IPS DF 6.9 (cell line): ENCODE data around the gene GATA6.

Experiments
- DNase-seq: peaks from one replicate; pipeline ENCODE4 v3.0.0-alpha.2; 2013; ENCODE audit warnings: low read depth, low spot score
- H3K27ac ChIP-seq: one replicate; pipeline ENCODE4 v1.5.1; 2013; ENCODE audit warnings: low read length, control low read depth
- H3K27me3 ChIP-seq: 2 replicates; pipeline ENCODE4 v1.6.1; 2013; ENCODE audit warnings: mild to moderate bottlenecking, low read length; ENCODE audit not compliant: control insufficient read depth, insufficient read depth
- H3K36me3 ChIP-seq: 2 replicates; pipeline ENCODE4 v1.6.1; 2013; ENCODE audit warnings: low read length; ENCODE audit not compliant: control insufficient read depth, insufficient read depth
- H3K4me1 ChIP-seq: 2 replicates; pipeline ENCODE4 v1.6.1; 2013; ENCODE audit warnings: low read length; ENCODE audit not compliant: control insufficient read depth, insufficient read depth
- H3K4me3 ChIP-seq: 2 replicates; pipeline ENCODE4 v1.5.1; 2013; ENCODE audit warnings: mild to moderate bottlenecking, low read length
- H3K9me3 ChIP-seq: 2 replicates; pipeline ENCODE4 v1.6.1; 2013; ENCODE audit warnings: low read length, inconsistent platforms; ENCODE audit not compliant: control insufficient read depth, insufficient read depth
- WGBS: extraction: QIAGEN DNeasy Blood & Tissue Kit; methylation state at CpG from one replicate; pipeline ENCODE4 v1.1.7; 2013; ENCODE audit warnings: mixed read lengths, missing lambda C conversion rate; ENCODE audit not compliant: insufficient read length, insufficient coverage; 5-methylcytosine and 5-hydroxymethylcytosine counted together

Gene GATA6

DNA sequence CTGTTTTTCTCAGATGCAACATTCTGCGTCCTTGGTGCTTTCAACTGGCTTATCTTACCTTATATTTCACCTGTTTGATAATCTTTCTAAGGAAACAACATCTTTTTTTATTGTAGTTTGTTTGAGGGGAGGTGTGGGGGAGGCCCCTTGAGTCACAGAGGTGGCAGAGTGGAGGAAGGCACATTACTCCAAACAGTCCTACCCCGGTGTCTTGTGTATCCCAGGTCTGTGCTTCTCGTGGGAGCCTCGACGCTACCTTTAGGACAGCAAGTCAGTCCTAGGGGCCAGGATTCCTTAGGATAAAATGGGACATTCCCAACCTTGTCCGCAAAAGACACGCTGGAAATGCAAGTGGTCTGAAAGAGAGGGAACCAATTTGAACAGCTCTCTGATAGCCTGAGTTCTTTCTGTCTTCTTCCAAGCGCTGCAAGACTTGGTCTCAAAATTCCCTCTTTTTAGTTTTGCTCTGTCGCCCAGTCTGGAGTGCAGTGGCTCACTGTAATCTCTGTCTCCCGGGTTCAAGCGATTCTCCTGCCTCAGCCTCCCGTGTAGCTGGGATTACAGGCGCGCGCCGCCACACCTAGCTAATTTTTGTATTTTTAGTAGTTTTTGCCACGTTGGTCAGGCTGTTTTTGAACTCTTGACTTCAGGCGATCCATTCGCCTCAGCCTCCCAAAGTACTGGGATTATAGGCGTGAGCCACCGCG lies 4.0 kb downstream of the GATA6 start:
- peaks cover 5% of the 10 kb centered on the region for H3K4me1 ChIP-seq
- no CpG with 5 or more reads among the region's 22 CpGs for WGBS
- H3K27ac ChIP-seq = no peak overlapping the region
- H3K36me3 ChIP-seq = no peaks in the 10 kb centered on the region
- H3K4me3 ChIP-seq = no peak overlapping the region
- DNase-seq = no peak
- H3K27me3 ChIP-seq = peaks cover 79% of the 10 kb centered on the region
- H3K9me3 ChIP-seq = no peaks in the 10 kb centered on the region

DNA sequence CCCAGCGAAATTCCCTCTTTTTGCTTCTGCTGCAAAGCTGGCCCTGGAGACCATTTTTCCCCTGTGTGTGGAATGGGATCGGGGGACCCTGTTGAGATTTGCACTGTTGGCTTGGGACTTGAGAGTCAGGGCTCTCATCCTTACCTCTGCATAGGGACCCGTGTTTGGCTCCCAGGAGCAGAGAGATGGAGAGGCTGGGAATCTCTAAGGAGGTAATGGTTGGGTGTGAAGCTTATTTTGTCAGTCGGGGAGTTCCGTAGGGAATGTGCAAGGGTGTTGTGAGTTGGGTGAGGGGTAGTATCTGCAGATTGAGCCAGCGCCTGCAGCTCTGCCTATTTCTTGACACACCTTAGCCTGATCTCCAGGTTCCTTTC lies 4.5 kb downstream of the GATA6 start:
- H3K36me3 ChIP-seq = no peaks in the 10 kb centered on the region
- no peak overlapping the region for H3K4me3 ChIP-seq
- no peak for DNase-seq
- H3K27ac ChIP-seq = no peak overlapping the region
- no CpG with 5 or more reads among the region's 6 CpGs for WGBS
- H3K27me3 ChIP-seq = peaks cover 79% of the 10 kb centered on the region
- peaks cover 3% of the 10 kb centered on the region; the same call in 1 of the 2 replicates for H3K4me1 ChIP-seq
- no peaks in the 10 kb centered on the region for H3K9me3 ChIP-seq

DNA sequence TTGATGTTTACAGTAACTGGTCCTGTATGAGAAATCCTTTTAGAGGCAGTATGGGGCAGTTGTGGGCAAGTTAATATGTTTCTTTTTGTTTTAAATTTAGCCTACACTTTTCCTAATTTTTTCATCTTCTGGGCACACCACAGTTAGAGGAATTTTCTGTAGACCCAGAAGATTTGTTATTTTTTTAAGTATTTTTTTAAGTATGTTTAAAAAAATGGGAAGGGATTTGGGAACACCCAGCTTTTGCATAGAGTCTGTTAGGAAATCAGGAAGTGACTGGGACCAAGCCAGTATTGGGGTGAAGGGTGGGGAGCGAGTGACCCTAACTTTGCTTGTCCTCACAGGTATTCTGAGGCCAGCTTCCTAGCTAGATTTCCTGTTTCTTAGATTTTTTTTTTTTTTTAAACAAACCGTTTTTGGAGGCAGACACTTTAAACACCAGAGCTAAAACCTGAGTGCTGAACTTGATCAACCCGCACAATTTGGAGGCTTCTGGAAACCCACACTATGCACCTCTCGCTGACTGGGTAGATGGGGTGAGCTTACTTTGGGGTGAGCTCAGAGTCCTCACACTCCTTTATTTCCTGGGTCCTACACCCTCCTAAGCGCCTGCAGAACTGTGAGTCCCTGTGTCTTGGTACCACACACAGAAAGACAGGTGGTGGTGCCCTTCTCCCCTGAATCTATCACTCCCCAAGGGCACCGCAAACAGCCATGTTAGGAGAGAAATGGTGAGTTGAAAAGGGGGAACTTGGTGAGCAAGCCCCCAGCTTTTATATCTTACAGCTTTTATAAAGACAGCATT lies 5.2 kb downstream of the GATA6 start:
- no CpG with 5 or more reads among the region's 6 CpGs for WGBS
- Histone ChIP-seq H3K4me1 (peaks cover 3% of the 10 kb centered on the region; the same call in 1 of the 2 replicates), H3K4me3 (no peak overlapping the region), H3K9me3 (no peaks in the 10 kb centered on the region), H3K27me3 (peaks cover 86% of the 10 kb centered on the region), H3K27ac (no peak overlapping the region), H3K36me3 (no peaks in the 10 kb centered on the region)
- no peak for DNase-seq

DNA sequence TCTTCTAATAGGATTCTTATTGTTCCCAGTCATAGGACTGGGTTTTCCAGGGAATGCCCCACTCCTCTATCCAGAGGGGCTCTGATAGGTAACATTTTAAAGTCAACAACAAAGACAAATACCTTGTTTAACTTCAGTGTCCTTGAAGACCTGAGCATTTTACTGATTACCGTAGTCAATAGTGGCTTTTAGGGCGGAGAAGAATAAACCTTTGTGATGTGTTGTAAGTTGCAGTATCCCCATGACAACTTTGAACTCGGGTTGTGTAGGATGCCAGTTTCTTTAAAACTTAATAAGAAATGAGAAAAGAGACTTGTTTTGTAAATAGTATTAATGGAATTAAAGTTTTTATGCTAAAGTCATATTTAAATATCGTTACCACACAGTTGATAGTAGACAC lies 6.0 kb downstream of the GATA6 start:
- WGBS = no CpG with 5 or more reads among the region's 4 CpGs
- no peak for DNase-seq
- Histone ChIP-seq H3K27ac (no peak overlapping the region), H3K36me3 (no peaks in the 10 kb centered on the region), H3K9me3 (no peaks in the 10 kb centered on the region), H3K4me3 (no peak overlapping the region), H3K27me3 (peaks cover 80% of the 10 kb centered on the region), H3K4me1 (peaks cover 3% of the 10 kb centered on the region; the same call in 1 of the 2 replicates)

DNA sequence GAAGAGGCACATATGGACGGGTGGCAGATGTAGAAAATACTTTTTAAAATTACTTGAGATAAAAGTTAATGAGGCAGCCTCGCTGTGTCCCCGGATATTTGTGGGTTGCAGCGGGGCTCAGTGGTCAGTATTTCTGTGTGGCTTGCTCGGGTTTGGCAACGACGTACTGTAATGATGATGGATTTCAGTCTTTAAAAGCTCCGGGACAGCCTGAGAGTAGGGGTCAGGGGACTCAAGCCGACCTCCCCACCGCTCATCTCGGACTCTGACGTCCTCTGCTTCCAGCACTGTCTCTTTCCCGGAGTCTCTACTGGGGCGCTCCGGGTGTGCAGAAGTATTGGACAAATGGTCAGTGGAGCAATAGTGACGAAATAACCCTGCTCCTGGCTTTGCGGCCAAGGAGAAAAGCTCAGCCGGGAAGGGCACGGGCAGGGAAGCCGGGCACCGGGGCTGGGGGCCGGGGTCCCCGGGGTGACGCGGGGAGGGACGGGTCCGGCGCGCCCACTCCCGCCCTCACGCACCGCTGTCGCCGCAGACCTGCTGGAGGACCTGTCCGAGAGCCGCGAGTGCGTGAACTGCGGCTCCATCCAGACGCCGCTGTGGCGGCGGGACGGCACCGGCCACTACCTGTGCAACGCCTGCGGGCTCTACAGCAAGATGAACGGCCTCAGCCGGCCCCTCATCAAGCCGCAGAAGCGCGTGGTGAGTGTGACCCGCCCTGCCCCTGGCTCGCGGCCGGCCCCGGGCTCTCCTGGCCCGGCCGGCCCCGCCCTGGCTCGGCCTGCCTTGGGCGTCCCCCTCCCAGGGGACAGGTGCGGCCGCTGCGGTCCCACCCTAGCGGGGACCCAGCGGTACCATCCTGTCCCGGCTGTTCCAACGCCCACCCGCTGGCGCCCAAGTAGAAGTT lies 7.3 kb downstream of the GATA6 start:
- H3K27me3 ChIP-seq = peaks cover 67% of the 10 kb centered on the region

DNA sequence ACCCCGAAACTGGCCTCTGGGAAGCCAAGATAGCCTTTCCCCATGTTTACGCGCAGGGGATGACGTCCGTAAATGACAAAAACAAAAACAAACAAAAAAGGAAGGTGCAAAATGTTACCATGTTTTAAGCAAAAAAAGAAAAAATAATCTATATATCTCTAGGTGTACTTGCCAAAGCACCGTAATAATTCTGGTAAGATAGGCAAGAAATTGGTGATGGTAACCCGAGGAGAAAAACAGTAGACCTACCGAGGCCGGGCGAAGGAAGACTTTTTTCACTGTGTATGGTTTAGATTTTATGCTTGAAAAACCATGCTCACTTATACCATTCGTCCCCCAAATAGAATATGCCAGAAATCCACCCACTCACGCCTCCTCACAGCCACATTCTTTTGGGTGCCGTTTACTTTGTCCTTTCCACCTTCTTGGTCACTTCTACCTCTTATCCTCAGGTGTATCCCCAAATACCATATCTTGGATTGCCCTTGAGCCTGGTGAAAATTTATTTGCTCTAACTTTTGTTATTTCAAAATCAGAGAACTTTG lies 8.0 kb downstream of the GATA6 start:
- Histone ChIP-seq H3K4me1 (no peaks in the 10 kb centered on the region; the same call in 1 of the 2 replicates), H3K27me3 (peaks cover 60% of the 10 kb centered on the region), H3K36me3 (no peaks in the 10 kb centered on the region), H3K27ac (no peak overlapping the region), H3K4me3 (no peak overlapping the region), H3K9me3 (no peaks in the 10 kb centered on the region)
- DNase-seq = no peak
- WGBS = no CpG with 5 or more reads among the region's 13 CpGs

More for the DNA sequence above, 7.3 kb downstream of the GATA6 start:
- Histone ChIP-seq H3K4me3 (no peak overlapping the region; the same call in 1 of the 2 replicates), H3K4me1 (no peaks in the 10 kb centered on the region; the same call in 1 of the 2 replicates), H3K36me3 (no peaks in the 10 kb centered on the region), H3K27ac (no peak overlapping the region), H3K9me3 (no peaks in the 10 kb centered on the region)
- WGBS = no CpG with 5 or more reads among the region's 71 CpGs
- no peak for DNase-seq

DNA sequence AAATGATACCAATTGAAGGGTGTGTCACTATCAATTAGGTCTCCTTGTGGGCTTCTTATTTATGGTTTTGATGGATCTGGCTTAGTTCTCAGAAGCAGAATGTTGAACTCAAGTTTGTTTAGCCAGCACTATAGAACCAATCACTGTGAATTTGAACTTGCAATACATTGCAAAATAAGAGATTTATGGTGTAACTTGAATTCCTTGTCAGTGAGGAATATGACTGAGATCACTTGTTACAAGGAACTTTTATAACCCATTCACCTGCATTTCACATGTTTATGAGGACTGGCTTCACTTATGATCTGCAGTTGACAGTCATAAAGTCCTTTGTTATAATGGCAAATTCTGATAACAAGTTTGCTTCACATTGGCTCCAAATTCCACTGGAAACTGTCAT lies 9.8 kb downstream of the GATA6 start:
- no peak overlapping the region for H3K4me3 ChIP-seq
- no peak overlapping the region for H3K27ac ChIP-seq
- peaks cover 42% of the 10 kb centered on the region for H3K27me3 ChIP-seq
- no peak for DNase-seq
- no peaks in the 10 kb centered on the region for H3K9me3 ChIP-seq
- no peaks in the 10 kb centered on the region; the same call in 1 of the 2 replicates for H3K4me1 ChIP-seq
- H3K36me3 ChIP-seq = no peaks in the 10 kb centered on the region

DNA sequence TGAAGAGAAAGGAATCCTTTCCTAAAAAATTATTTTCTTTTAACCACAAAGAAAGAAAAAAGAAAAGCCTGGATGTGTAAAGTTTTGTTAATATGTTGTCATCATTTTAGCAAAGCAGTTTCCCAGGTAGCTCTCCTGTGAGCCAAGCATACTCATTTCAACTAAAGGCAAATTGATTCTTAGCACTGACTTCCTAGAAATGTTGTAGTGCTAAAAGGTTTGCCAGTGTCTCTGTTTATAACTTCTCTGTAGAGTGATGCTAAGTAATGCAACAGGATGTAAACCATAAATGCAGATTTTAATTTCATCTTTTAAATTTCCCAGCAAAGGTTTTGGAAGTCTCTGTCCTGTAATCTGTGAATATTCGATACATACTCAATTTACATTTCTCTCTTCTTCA lies 10.2 kb downstream of the GATA6 start:
- 100% methylated on average over 1 of the region's 1 CpG for WGBS
- no peaks in the 10 kb centered on the region for H3K9me3 ChIP-seq
- H3K4me1 ChIP-seq = no peaks in the 10 kb centered on the region; the same call in 1 of the 2 replicates
- H3K27ac ChIP-seq = no peak overlapping the region
- DNase-seq = no peak
- no peak overlapping the region for H3K4me3 ChIP-seq
- H3K27me3 ChIP-seq = peaks cover 39% of the 10 kb centered on the region
- no peaks in the 10 kb centered on the region for H3K36me3 ChIP-seq

DNA sequence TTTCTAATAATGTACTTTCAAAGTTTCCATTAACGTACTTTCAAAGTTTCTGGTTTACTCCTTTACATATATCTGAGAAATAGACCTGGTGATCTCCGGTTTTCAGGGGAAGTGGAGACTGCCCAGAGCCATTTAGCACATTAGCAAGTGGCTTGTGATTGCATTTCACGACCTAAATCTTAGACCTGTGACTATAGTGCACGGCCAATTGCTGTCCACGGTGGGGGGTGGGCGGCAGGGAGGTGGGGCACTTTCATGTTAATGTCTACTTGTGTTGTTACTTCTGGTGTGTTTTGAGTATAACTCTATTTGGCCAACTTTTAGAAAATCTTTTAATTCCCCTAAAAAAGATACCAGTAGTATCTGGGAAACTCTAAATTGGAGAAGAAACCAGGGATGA lies 11.3 kb downstream of the GATA6 start:
- H3K36me3 ChIP-seq = no peaks in the 10 kb centered on the region
- no peak overlapping the region for H3K4me3 ChIP-seq
- no peak for DNase-seq
- WGBS = no CpG with 5 or more reads among the region's 6 CpGs
- H3K9me3 ChIP-seq = no peaks in the 10 kb centered on the region
- H3K4me1 ChIP-seq = no peaks in the 10 kb centered on the region; the same call in 1 of the 2 replicates
- no peak overlapping the region for H3K27ac ChIP-seq
- peaks cover 30% of the 10 kb centered on the region for H3K27me3 ChIP-seq
